A549 (cell line): ENCODE measurements around the gene OR51A4. TPM values are rescaled to one million over a fixed set of nuclear protein-coding genes. Genes with fewer than 3 reads are reported as not detected.

Experiments used
- ATAC-seq, 2 experiments: fragments of 200-7000 bp in 1 of 2; fragments of >200 bp in 1 of 2; cut with Nextera tagmentation in 1 of 2; cut with Tn5 transposase in 1 of 2; 3 replicates each; pipeline versions ENCODE4 v1.8.0 to v1.9.1; 2018 to 2020; ENCODE audit warnings: mild to moderate bottlenecking in 1 of 2, moderate library complexity in 1 of 2
- CTCF ChIA-PET: fragments of 300-600 bp; sonication (Branson Sonifier 250); formaldehyde crosslinking; extraction: SDS; loops from one replicate; lab custom pipeline; 2021; ENCODE audit warnings: antibody characterized with exemption, inconsistent platforms; lab: Yijun Ruan, JAX
- POLR2A ChIA-PET: fragments of 350-600 bp; formaldehyde crosslinking; extraction: SDS; loops from one replicate; lab custom pipeline; 2021; ENCODE audit warnings: antibody characterized with exemption, inconsistent platforms; lab: Yijun Ruan, JAX
- DNase-seq, 2 experiments: peaks; one replicate each; pipeline versions ENCODE4 v3.0.0 to v3.0.0-alpha.2; 2011 to 2016; ENCODE audit warnings: low read depth in 1 of 2, low spot score in 1 of 2
- FAIRE-seq: peaks from 2 replicates; lab custom pipeline; 2011; peaks lifted over from hg19 to GRCh38; lab: Jason Lieb, UNC
- H3K27ac ChIP-seq, 2 experiments: fragments of >200 bp; sonication (Bioruptor Twin); formaldehyde crosslinking; 3 replicates each; pipeline ENCODE4 v1.5.1; 2016 to 2017
- H3K4me1 ChIP-seq: fragments of >200 bp; sonication (Bioruptor Twin); formaldehyde crosslinking; 3 replicates; pipeline ENCODE4 v1.6.1; 2016
- H3K4me2 ChIP-seq: fragments of >200 bp; sonication (Bioruptor Twin); formaldehyde crosslinking; 3 replicates; pipeline ENCODE4 v1.6.1; 2016
- H3K4me3 ChIP-seq: fragments of >200 bp; sonication (Bioruptor Twin); formaldehyde crosslinking; 3 replicates; pipeline ENCODE4 v1.5.1; 2016
- H3K9me3 ChIP-seq: fragments of >200 bp; sonication (Bioruptor Twin); formaldehyde crosslinking; 3 replicates; pipeline ENCODE4 v1.6.1; 2016
- CBX2 ChIP-seq: fragments of 200-600 bp; sonication (generic); IDR thresholded peaks from 2 replicates; pipeline ENCODE4 v1.6.1; 2016; ENCODE audit warnings: low read depth, mild to moderate bottlenecking, borderline replicate concordance
- CEBPB ChIP-seq, 2 experiments: fragments of >200 bp in 1 of 2; sonication (Bioruptor Twin) in 1 of 2; formaldehyde crosslinking in 1 of 2; IDR thresholded peaks; 2 replicates each; pipeline ENCODE4 v1.6.1; 2012 to 2016
- CHD2 ChIP-seq: fragments of 150-350 bp; IDR thresholded peaks from 2 replicates; pipeline ENCODE4 v1.6.1; 2014; ENCODE audit warnings: low read length; ENCODE audit not compliant: partially characterized antibody
- CHD4 ChIP-seq: fragments of 200-600 bp; sonication (generic); IDR thresholded peaks from 2 replicates; pipeline ENCODE4 v1.6.1; 2016; ENCODE audit warnings: antibody characterized with exemption, mild to moderate bottlenecking, borderline replicate concordance
- EHF ChIP-seq: fragments of 250-450 bp; sonication (Bioruptor Pico); IDR thresholded peaks from 2 replicates; pipeline ENCODE4 v1.5.0; 2020; ENCODE audit warnings: mild to moderate bottlenecking
- EHMT2 ChIP-seq: fragments of 200-600 bp; sonication (generic); IDR thresholded peaks from 2 replicates; pipeline ENCODE4 v1.6.1; 2016; ENCODE audit warnings: antibody characterized with exemption, low read depth, mild to moderate bottlenecking, moderate library complexity
- FOSB ChIP-seq: fragments of 250-450 bp; sonication (Bioruptor Pico); IDR thresholded peaks from 2 replicates; pipeline ENCODE4 v1.5.0; 2020; ENCODE audit warnings: mild to moderate bottlenecking, moderate library complexity
- FOXS1 ChIP-seq: fragments of 250-450 bp; sonication (Bioruptor Pico); IDR thresholded peaks from 2 replicates; pipeline ENCODE4 v1.5.0; 2020; ENCODE audit warnings: mild to moderate bottlenecking, moderate library complexity
- GATA3 ChIP-seq: IDR thresholded peaks from 2 replicates; pipeline ENCODE4 v1.6.1; 2012; ENCODE audit warnings: borderline replicate concordance
- HEYL ChIP-seq: fragments of 250-450 bp; sonication (Bioruptor Pico); IDR thresholded peaks from 2 replicates; pipeline ENCODE4 v1.8.0; 2021; ENCODE audit warnings: mild to moderate bottlenecking, moderate library complexity
- HOXA7 ChIP-seq: fragments of 250-450 bp; sonication (Bioruptor Pico); IDR thresholded peaks from 2 replicates; pipeline ENCODE4 v1.5.0; 2020; ENCODE audit warnings: mild to moderate bottlenecking, moderate library complexity
- HOXB13 ChIP-seq: fragments of 250-450 bp; sonication (Bioruptor Pico); IDR thresholded peaks from 2 replicates; pipeline ENCODE4 v1.5.0; 2020; ENCODE audit warnings: low read depth, mild to moderate bottlenecking, moderate library complexity
- HOXB5 ChIP-seq: fragments of 250-450 bp; sonication (Bioruptor Pico); IDR thresholded peaks from 2 replicates; pipeline ENCODE4 v1.5.0; 2020; ENCODE audit warnings: mild to moderate bottlenecking, moderate library complexity
- MYC ChIP-seq: IDR thresholded peaks from 2 replicates; pipeline ENCODE4 v1.6.1; 2012; ENCODE audit warnings: mild to moderate bottlenecking, inconsistent platforms, low read length, improper control_type of control experiment, borderline replicate concordance
- NPAS2 ChIP-seq: fragments of 250-450 bp; sonication (Bioruptor Pico); IDR thresholded peaks from 2 replicates; pipeline ENCODE4 v1.8.0; 2022; ENCODE audit warnings: mild to moderate bottlenecking, moderate library complexity, borderline replicate concordance
- NR3C1 ChIP-seq: fragments of >200 bp; sonication (Bioruptor Twin); formaldehyde crosslinking; IDR thresholded peaks from 3 replicates; pipeline ENCODE4 v1.6.1; 2017
- PHF8 ChIP-seq: fragments of 200-600 bp; sonication (generic); IDR thresholded peaks from 2 replicates; pipeline ENCODE4 v1.6.1; 2016; ENCODE audit warnings: low read depth, mild to moderate bottlenecking, antibody characterized with exemption, moderate library complexity, borderline replicate concordance
- POLR2A ChIP-seq: IDR thresholded peaks from 2 replicates; pipeline ENCODE4 v1.6.1; 2012; ENCODE audit warnings: mild to moderate bottlenecking, low read length
- RAD21 ChIP-seq, 2 experiments: fragments of >200 bp in 1 of 2; sonication (Bioruptor Twin) in 1 of 2; formaldehyde crosslinking in 1 of 2; IDR thresholded peaks in 1 of 2; conservative IDR thresholded peaks in 1 of 2; 2 replicates in 1 of 2; 3 replicates in 1 of 2; pipeline ENCODE4 v1.6.1; 2012 to 2018; ENCODE audit warnings: inconsistent platforms in 1 of 2
- RARB ChIP-seq: fragments of 250-450 bp; sonication (Bioruptor Pico); IDR thresholded peaks from 2 replicates; pipeline ENCODE4 v1.8.0; 2021; ENCODE audit warnings: mild to moderate bottlenecking, moderate library complexity
- SMC3 ChIP-seq: fragments of >200 bp; sonication (Bioruptor Twin); formaldehyde crosslinking; IDR thresholded peaks from 3 replicates; pipeline ENCODE4 v1.6.1; 2018; ENCODE audit warnings: inconsistent platforms
- ZFP36 ChIP-seq: fragments of 450-650 bp; IDR thresholded peaks from 2 replicates; pipeline ENCODE4 v1.6.1; 2014; ENCODE audit warnings: borderline replicate concordance; ENCODE audit not compliant: partially characterized antibody
- ZNF302 ChIP-seq: fragments of 250-450 bp; sonication (Bioruptor Pico); IDR thresholded peaks from 2 replicates; pipeline ENCODE4 v1.9.0; 2021; ENCODE audit warnings: inconsistent platforms, mild to moderate bottlenecking, moderate library complexity
- polyA plus RNA-seq, 4 experiments: library from polyadenylated mRNA; depleted of rRNA in 3 of 4; stranded (reverse); fragments of >200 nt; fragmentation: RNase III in 1 of 4; extraction: RNeasy Plus Mini Kit Qiagen cat#74134 plus additional on column Dnase treatment in 1 of 4; gene quantifications; 2 replicates in 3 of 4; 3 replicates in 1 of 4; pipeline ENCODE4 v1.2.3, GENCODE V29; 2011 to 2017
- TF ChIP-seq, protein P1 (sequence below): fragments of >200 bp; sonication (Bioruptor Twin); formaldehyde crosslinking; IDR thresholded peaks from 3 replicates; pipeline ENCODE4 v1.5.1; 2016
- TF ChIP-seq, protein P2 (sequence below): fragments of 450-650 bp; IDR thresholded peaks from 2 replicates; pipeline ENCODE4 v1.6.1; 2014; ENCODE audit warnings: antibody characterized with exemption
- TF ChIP-seq, protein P3 (sequence below): fragments of 250-450 bp; sonication (Bioruptor Pico); IDR thresholded peaks from 2 replicates; pipeline ENCODE4 v1.5.0; 2020; ENCODE audit warnings: low read depth, mild to moderate bottlenecking, moderate library complexity

Gene OR51A4
- polyA plus RNA-seq, 2 of the 4 experiments (the other 2 are of a cell fraction) = not detected

DNA sequence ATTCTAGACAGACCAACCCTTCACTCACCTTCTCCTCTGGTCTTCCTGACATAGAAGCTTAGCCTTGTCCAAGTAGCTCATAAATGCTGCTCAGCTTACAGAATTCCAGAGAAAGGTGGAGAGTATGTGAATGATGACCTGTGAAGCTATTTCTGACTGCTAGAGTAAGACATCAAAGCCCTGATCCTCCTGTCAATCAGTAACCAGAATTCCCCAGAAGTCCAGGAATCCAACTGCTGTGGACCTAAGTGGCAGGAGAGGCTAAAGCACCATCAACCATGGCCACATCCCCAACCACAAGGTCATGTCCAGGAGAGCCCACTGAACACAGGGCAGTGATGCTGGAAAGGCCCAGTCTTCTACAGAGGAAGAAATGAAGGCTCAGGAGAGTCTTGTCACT is 30.8 kb downstream of the OR51A4 start:
- no peak overlapping the region for H3K4me2 ChIP-seq
- ChIA-PET CTCF (interaction anchor here (0.8 to 1.4 kb wide), 2 partner anchors 10 to 280 kb away, joined by 3 read pairs; no protein-coding TSS in a partner anchor), POLR2A (no interaction called here)
- no peak overlapping the region for H3K4me3 ChIP-seq
- TF ChIP-seq HOXB5 (CRISPR knock-in tag) (no peak), EHMT2 (no peak), PHF8 (no peak), EHF (no peak), POLR2A (no peak), RAD21 (conservative IDR thresholded peaks at IDR 0.05 in 1 of 2, IDR thresholded peaks at IDR 0.05 in 1 of 2) (no peak), CHD2 (no peak), MYC (no peak), ZNF302 (CRISPR knock-in tag) (no peak), CHD4 (no peak), HOXB13 (CRISPR knock-in tag) (no peak), FOSB (no peak), ZFP36 (no peak), FOXS1 (CRISPR knock-in tag) (no peak), GATA3 (no peak), NR3C1 (no peak)
- TF ChIP-seq, protein P1, sequence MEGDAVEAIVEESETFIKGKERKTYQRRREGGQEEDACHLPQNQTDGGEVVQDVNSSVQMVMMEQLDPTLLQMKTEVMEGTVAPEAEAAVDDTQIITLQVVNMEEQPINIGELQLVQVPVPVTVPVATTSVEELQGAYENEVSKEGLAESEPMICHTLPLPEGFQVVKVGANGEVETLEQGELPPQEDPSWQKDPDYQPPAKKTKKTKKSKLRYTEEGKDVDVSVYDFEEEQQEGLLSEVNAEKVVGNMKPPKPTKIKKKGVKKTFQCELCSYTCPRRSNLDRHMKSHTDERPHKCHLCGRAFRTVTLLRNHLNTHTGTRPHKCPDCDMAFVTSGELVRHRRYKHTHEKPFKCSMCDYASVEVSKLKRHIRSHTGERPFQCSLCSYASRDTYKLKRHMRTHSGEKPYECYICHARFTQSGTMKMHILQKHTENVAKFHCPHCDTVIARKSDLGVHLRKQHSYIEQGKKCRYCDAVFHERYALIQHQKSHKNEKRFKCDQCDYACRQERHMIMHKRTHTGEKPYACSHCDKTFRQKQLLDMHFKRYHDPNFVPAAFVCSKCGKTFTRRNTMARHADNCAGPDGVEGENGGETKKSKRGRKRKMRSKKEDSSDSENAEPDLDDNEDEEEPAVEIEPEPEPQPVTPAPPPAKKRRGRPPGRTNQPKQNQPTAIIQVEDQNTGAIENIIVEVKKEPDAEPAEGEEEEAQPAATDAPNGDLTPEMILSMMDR = no peak
- H3K4me1 ChIP-seq = no peaks in the 10 kb centered on the region
- no peak for FAIRE-seq
- H3K27ac ChIP-seq = no peak overlapping the region
- no peak for ATAC-seq
- DNase-seq = no peak
- no peaks in the 10 kb centered on the region for H3K9me3 ChIP-seq

DNA sequence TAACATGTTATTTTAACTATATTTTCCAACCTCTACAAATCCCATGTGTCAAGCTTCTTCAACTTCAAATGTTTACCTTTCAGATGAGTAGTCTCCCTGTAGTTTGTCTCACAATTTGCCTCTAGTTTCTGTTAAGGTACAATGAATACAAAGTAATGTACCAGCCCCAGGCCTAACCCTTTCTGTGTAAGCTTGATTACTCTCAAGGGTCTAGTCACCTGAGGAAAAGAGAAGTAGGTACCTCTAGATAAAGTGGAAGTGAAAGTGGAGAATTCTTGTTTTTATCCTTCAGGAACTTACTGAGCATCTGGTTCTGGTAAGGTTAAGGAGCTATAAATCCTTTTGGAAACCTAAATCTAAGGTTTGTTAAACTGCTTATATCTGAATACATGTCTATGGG is 43.9 kb downstream of the OR51A4 start, which contains the start of gene OR51A7:
OR51A7 (plus strand) TSS at position 300 of the 400 bp plus-strand sequence. CDS start 3,587 bp downstream, outside the sequence.
- ChIA-PET CTCF (no interaction called here), POLR2A (no interaction called here)
- Histone ChIP-seq H3K27ac (no peak within 1 kb of the TSS), H3K4me3 (no peak within 1 kb of the TSS), H3K4me2 (no peak within 1 kb of the TSS), H3K4me1 (no peaks in the 10 kb centered on the region), H3K9me3 (no peaks in the 10 kb centered on the region)
- ATAC-seq = no peak
- TF ChIP-seq HOXA7 = no peak
- TF ChIP-seq ZNF302 (CRISPR knock-in tag) = no peak
- no peak for TF ChIP-seq RARB (CRISPR knock-in tag)
- no peak for TF ChIP-seq CEBPB (IDR thresholded peaks at IDR 0.05)
- TF ChIP-seq SMC3 = no peak
- TF ChIP-seq, protein P2, sequence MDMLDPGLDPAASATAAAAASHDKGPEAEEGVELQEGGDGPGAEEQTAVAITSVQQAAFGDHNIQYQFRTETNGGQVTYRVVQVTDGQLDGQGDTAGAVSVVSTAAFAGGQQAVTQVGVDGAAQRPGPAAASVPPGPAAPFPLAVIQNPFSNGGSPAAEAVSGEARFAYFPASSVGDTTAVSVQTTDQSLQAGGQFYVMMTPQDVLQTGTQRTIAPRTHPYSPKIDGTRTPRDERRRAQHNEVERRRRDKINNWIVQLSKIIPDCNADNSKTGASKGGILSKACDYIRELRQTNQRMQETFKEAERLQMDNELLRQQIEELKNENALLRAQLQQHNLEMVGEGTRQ = no peak
- TF ChIP-seq, protein P3, sequence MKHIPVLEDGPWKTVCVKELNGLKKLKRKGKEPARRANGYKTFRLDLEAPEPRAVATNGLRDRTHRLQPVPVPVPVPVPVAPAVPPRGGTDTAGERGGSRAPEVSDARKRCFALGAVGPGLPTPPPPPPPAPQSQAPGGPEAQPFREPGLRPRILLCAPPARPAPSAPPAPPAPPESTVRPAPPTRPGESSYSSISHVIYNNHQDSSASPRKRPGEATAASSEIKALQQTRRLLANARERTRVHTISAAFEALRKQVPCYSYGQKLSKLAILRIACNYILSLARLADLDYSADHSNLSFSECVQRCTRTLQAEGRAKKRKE (CRISPR knock-in tag) = no peak
- TF ChIP-seq CBX2 = no peak
- no peak for TF ChIP-seq NPAS2
- no peak for TF ChIP-seq HEYL (CRISPR knock-in tag)
- no peak for TF ChIP-seq HOXB13 (CRISPR knock-in tag)
- FAIRE-seq = no peak
- no peak for DNase-seq

Other genes starting within 250 kb of the OR51A4 start
- 0.07 TPM in 1 of 2 replicates, not detected in the other for gene OR51E2, start 249.8 kb downstream of the OR51A4 start, polyA plus RNA-seq (2011; rRNA removed)
- gene OR51E2, start 249.8 kb downstream of the OR51A4 start, polyA plus RNA-seq (2017; fragmentation: RNase III; extraction: RNeasy Plus Mini Kit Qiagen cat#74134 plus additional on column Dnase treatment) = not detected in 3 replicates
- gene MMP26, start 242.8 kb downstream of the OR51A4 start, polyA plus RNA-seq (2011; rRNA removed) = not detected in 2 replicates
- not detected in 3 replicates for gene MMP26, start 242.8 kb downstream of the OR51A4 start, polyA plus RNA-seq (2017; fragmentation: RNase III; extraction: RNeasy Plus Mini Kit Qiagen cat#74134 plus additional on column Dnase treatment)
- gene OR51F1, start 177.7 kb downstream of the OR51A4 start, polyA plus RNA-seq (2011; rRNA removed) = not detected in 2 replicates
- not detected in 3 replicates for gene OR51F1, start 177.7 kb downstream of the OR51A4 start, polyA plus RNA-seq (2017; fragmentation: RNase III; extraction: RNeasy Plus Mini Kit Qiagen cat#74134 plus additional on column Dnase treatment)
- gene OR52R1, start 143.2 kb downstream of the OR51A4 start, polyA plus RNA-seq (2011; rRNA removed) = not detected in 2 replicates
- gene OR52R1, start 143.2 kb downstream of the OR51A4 start, polyA plus RNA-seq (2017; fragmentation: RNase III; extraction: RNeasy Plus Mini Kit Qiagen cat#74134 plus additional on column Dnase treatment) = not detected in 3 replicates
- not detected in 2 replicates for gene OR51F2, start 126.3 kb downstream of the OR51A4 start, polyA plus RNA-seq (2011; rRNA removed)
- gene OR51F2, start 126.3 kb downstream of the OR51A4 start, polyA plus RNA-seq (2017; fragmentation: RNase III; extraction: RNeasy Plus Mini Kit Qiagen cat#74134 plus additional on column Dnase treatment) = not detected in 3 replicates
- not detected in 2 replicates for gene OR51S1, start 98.4 kb downstream of the OR51A4 start, polyA plus RNA-seq (2011; rRNA removed)
- gene OR51S1, start 98.4 kb downstream of the OR51A4 start, polyA plus RNA-seq (2017; fragmentation: RNase III; extraction: RNeasy Plus Mini Kit Qiagen cat#74134 plus additional on column Dnase treatment) = not detected in 3 replicates
- gene OR51T1, start 65.7 kb downstream of the OR51A4 start, polyA plus RNA-seq (2011; rRNA removed) = not detected in 2 replicates
- gene OR51T1, start 65.7 kb downstream of the OR51A4 start, polyA plus RNA-seq (2017; fragmentation: RNase III; extraction: RNeasy Plus Mini Kit Qiagen cat#74134 plus additional on column Dnase treatment) = not detected in 3 replicates
- gene OR51A7, start 43.8 kb downstream of the OR51A4 start, polyA plus RNA-seq (2011; rRNA removed) = not detected in 2 replicates
- gene OR51A7, start 43.8 kb downstream of the OR51A4 start, polyA plus RNA-seq (2017; fragmentation: RNase III; extraction: RNeasy Plus Mini Kit Qiagen cat#74134 plus additional on column Dnase treatment) = not detected in 3 replicates
- gene OR51G2, start 28.3 kb downstream of the OR51A4 start, polyA plus RNA-seq (2011; rRNA removed) = not detected in 2 replicates
- gene OR51G2, start 28.3 kb downstream of the OR51A4 start, polyA plus RNA-seq (2017; fragmentation: RNase III; extraction: RNeasy Plus Mini Kit Qiagen cat#74134 plus additional on column Dnase treatment) = not detected in 3 replicates
- not detected in 2 replicates for gene OR51G1, start 23.3 kb downstream of the OR51A4 start, polyA plus RNA-seq (2011; rRNA removed)
- not detected in 3 replicates for gene OR51G1, start 23.3 kb downstream of the OR51A4 start, polyA plus RNA-seq (2017; fragmentation: RNase III; extraction: RNeasy Plus Mini Kit Qiagen cat#74134 plus additional on column Dnase treatment)
- not detected in 2 replicates for gene OR51A2, start 8.1 kb upstream of the OR51A4 start, polyA plus RNA-seq (2011; rRNA removed)
- gene OR51A2, start 8.1 kb upstream of the OR51A4 start, polyA plus RNA-seq (2017; fragmentation: RNase III; extraction: RNeasy Plus Mini Kit Qiagen cat#74134 plus additional on column Dnase treatment) = not detected in 3 replicates
- not detected in 2 replicates for gene OR51L1, start 47.2 kb upstream of the OR51A4 start, polyA plus RNA-seq (2011; rRNA removed)
- not detected in 3 replicates for gene OR51L1, start 47.2 kb upstream of the OR51A4 start, polyA plus RNA-seq (2017; fragmentation: RNase III; extraction: RNeasy Plus Mini Kit Qiagen cat#74134 plus additional on column Dnase treatment)
- not detected in 2 replicates for gene OR52J3, start 98.9 kb upstream of the OR51A4 start, polyA plus RNA-seq (2011; rRNA removed)
- not detected in 3 replicates for gene OR52J3, start 98.9 kb upstream of the OR51A4 start, polyA plus RNA-seq (2017; fragmentation: RNase III; extraction: RNeasy Plus Mini Kit Qiagen cat#74134 plus additional on column Dnase treatment)
- gene OR52E2, start 112.0 kb upstream of the OR51A4 start, polyA plus RNA-seq (2011; rRNA removed) = not detected in 2 replicates
- not detected in 3 replicates for gene OR52E2, start 112.0 kb upstream of the OR51A4 start, polyA plus RNA-seq (2017; fragmentation: RNase III; extraction: RNeasy Plus Mini Kit Qiagen cat#74134 plus additional on column Dnase treatment)
- gene OR52E1, start 122.0 kb upstream of the OR51A4 start, polyA plus RNA-seq (2011; rRNA removed) = not detected in 2 replicates
- gene OR52E1, start 122.0 kb upstream of the OR51A4 start, polyA plus RNA-seq (2017; fragmentation: RNase III; extraction: RNeasy Plus Mini Kit Qiagen cat#74134 plus additional on column Dnase treatment) = not detected in 3 replicates
- not detected in 2 replicates for gene OR52A5, start 190.8 kb upstream of the OR51A4 start, polyA plus RNA-seq (2011; rRNA removed)
- gene OR52A5, start 190.8 kb upstream of the OR51A4 start, polyA plus RNA-seq (2017; fragmentation: RNase III; extraction: RNeasy Plus Mini Kit Qiagen cat#74134 plus additional on column Dnase treatment) = not detected in 3 replicates
- not detected in 2 replicates for gene OR52A1, start 207.2 kb upstream of the OR51A4 start, polyA plus RNA-seq (2011; rRNA removed)
- gene OR52A1, start 207.2 kb upstream of the OR51A4 start, polyA plus RNA-seq (2017; fragmentation: RNase III; extraction: RNeasy Plus Mini Kit Qiagen cat#74134 plus additional on column Dnase treatment) = not detected in 3 replicates